Adrenal gland (tissue), 5 donors: Measurements from ENCODE around the gene CBX5.
"Not testable (repeated sequence)": the region's sequence is repeated elsewhere in the genome, so short reads cannot be mapped to it uniquely, and the experiment has no call there.

Source experiments
- POLR2A ChIP-seq, 2 donors: fragments of 450-650 bp; IDR thresholded peaks; one replicate each; pipeline ENCODE4 v1.6.1; 2017; ENCODE audit warnings: antibody characterized with exemption in 2 of 2, mild to moderate bottlenecking in 2 of 2, moderate library complexity in 1 of 2
- TF ChIP-seq, protein P1 (sequence below), 6 experiments: fragments of 450-650 bp in 4 of 6; fragments of 200-600 bp in 2 of 6; sonication (generic) in 1 of 6; IDR thresholded peaks; 1 replicate in 5 of 6; 2 replicates in 1 of 6; pipeline versions ENCODE4 v1.5.1 to v1.8.0; 2016 to 2021; ENCODE audit warnings: antibody characterized with exemption in 6 of 6, mild to moderate bottlenecking in 2 of 6, moderate library complexity in 1 of 6
- donor health status: DM: no; HTN: no; CAD: no.

DNA sequence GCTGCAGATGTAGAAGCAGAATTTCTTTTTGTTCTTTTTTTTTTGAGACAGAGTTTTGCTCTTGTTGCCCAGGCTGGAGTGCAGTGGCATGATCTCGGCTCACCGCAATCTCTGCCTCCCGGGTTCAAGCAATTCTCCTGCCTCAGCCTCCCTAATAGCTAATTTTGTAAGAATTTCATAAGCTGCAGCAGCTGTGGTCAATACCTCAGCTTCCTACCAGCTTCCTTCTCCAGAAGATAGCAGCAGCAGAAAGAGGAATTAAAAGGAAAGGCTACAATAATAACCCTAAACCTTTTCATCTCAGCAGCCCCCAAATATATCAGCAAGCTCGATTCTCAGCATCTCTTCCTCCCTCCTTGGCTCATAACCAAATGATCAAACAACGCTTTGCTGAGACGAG is 52.0 kb downstream of the CBX5 start:
- TF ChIP-seq, protein P1, sequence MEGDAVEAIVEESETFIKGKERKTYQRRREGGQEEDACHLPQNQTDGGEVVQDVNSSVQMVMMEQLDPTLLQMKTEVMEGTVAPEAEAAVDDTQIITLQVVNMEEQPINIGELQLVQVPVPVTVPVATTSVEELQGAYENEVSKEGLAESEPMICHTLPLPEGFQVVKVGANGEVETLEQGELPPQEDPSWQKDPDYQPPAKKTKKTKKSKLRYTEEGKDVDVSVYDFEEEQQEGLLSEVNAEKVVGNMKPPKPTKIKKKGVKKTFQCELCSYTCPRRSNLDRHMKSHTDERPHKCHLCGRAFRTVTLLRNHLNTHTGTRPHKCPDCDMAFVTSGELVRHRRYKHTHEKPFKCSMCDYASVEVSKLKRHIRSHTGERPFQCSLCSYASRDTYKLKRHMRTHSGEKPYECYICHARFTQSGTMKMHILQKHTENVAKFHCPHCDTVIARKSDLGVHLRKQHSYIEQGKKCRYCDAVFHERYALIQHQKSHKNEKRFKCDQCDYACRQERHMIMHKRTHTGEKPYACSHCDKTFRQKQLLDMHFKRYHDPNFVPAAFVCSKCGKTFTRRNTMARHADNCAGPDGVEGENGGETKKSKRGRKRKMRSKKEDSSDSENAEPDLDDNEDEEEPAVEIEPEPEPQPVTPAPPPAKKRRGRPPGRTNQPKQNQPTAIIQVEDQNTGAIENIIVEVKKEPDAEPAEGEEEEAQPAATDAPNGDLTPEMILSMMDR (IDR thresholded peaks at IDR 0.05) = not testable (repeated sequence)
- TF ChIP-seq POLR2A (IDR thresholded peaks at IDR 0.05) = not testable (repeated sequence)
